ENCODE measurements around the gene AIMP2.
A peak's percentile ranks its signal among the peaks of the same experiment; 100 is the strongest.
"Not testable (repeated sequence)": the region's sequence is repeated elsewhere in the genome, so short reads cannot be mapped to it uniquely, and the experiment has no call there.

The AIMP2 gene

GRCh38 chr7:6008668-6009611 is at the start of gene AIMP2, which contains the start of gene PMS2:
Gene AIMP2 (plus strand): TSS chr7:6009272. CDS start chr7:6009364, 92 bp downstream.
Gene PMS2 (minus strand): TSS chr7:6009049. CDS start chr7:6009019, 30 bp downstream.
- H3K9me3 ChIP-seq (ENCODE audit: control insufficient read depth, low read length) = no peaks in the 10 kb centered on the region
- H3K27me3 ChIP-seq (ENCODE audit: control insufficient read depth, insufficient read depth, low read length) = no peaks in the 10 kb centered on the region
- no peaks in the 10 kb centered on the region for H3K36me3 ChIP-seq (ENCODE audit: control insufficient read depth, insufficient read depth, low read length)
- peak within 1 kb of the TSS; percentile 81 for H3K27ac ChIP-seq
- H3K9ac ChIP-seq = peak within 1 kb of the TSS; percentile 31
- peaks cover 3% of the 10 kb centered on the region for H3K79me2 ChIP-seq
- H2AFZ ChIP-seq = peak within 1 kb of the TSS; percentile 90
- TF ChIP-seq, protein P1, sequence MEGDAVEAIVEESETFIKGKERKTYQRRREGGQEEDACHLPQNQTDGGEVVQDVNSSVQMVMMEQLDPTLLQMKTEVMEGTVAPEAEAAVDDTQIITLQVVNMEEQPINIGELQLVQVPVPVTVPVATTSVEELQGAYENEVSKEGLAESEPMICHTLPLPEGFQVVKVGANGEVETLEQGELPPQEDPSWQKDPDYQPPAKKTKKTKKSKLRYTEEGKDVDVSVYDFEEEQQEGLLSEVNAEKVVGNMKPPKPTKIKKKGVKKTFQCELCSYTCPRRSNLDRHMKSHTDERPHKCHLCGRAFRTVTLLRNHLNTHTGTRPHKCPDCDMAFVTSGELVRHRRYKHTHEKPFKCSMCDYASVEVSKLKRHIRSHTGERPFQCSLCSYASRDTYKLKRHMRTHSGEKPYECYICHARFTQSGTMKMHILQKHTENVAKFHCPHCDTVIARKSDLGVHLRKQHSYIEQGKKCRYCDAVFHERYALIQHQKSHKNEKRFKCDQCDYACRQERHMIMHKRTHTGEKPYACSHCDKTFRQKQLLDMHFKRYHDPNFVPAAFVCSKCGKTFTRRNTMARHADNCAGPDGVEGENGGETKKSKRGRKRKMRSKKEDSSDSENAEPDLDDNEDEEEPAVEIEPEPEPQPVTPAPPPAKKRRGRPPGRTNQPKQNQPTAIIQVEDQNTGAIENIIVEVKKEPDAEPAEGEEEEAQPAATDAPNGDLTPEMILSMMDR (IDR thresholded peaks at IDR 0.05) = peak; percentile 38
- H3K4me2 ChIP-seq (ENCODE audit: low read length) = peak within 1 kb of the TSS; percentile 97
- peak within 1 kb of the TSS; percentile 94 for H3K4me3 ChIP-seq (ENCODE audit: low read depth, low read length)
- H3K4me1 ChIP-seq = no peaks in the 10 kb centered on the region

DNA sequence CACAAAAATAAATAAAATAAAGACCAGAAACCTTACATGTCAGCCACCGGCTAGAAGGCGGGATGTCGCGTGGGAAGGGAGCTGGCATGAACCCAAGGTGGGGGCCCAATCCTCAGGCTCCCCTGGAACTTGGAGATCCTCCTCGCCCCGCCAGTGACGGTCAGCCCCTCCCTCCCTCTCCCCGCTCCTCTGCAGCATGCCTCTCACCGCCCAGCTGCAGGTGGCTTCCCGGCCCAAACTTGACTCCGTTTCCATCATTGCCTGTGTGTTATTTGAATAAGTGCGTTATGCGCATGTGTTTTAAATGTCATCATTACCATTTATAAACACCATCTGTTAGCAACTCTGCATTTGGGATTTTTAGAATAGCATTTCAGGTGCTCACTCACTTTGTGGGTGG is 45.9 kb upstream of the AIMP2 start:
- not testable (repeated sequence) for H3K9me3 ChIP-seq (ENCODE audit: control insufficient read depth, low read length); H2AFZ ChIP-seq; H3K4me3 ChIP-seq (ENCODE audit: low read depth, low read length); H3K27ac ChIP-seq; H3K27me3 ChIP-seq (ENCODE audit: control insufficient read depth, insufficient read depth, low read length); H3K4me1 ChIP-seq; H3K79me2 ChIP-seq; H3K36me3 ChIP-seq (ENCODE audit: control insufficient read depth, insufficient read depth, low read length); H3K4me2 ChIP-seq (ENCODE audit: low read length); H3K9ac ChIP-seq

GRCh38 chr7:5963810-5964209 is 45.3 kb upstream of the AIMP2 start:
- not testable (repeated sequence) for H3K36me3 ChIP-seq (ENCODE audit: control insufficient read depth, insufficient read depth, low read length); H3K9me3 ChIP-seq (ENCODE audit: control insufficient read depth, low read length); H3K4me3 ChIP-seq (ENCODE audit: low read depth, low read length); H2AFZ ChIP-seq; H3K4me1 ChIP-seq; H3K79me2 ChIP-seq; H3K9ac ChIP-seq; H3K27ac ChIP-seq; H3K27me3 ChIP-seq (ENCODE audit: control insufficient read depth, insufficient read depth, low read length); H3K4me2 ChIP-seq (ENCODE audit: low read length)

- H3K9ac ChIP-seq; H3K27ac ChIP-seq; H3K79me2 ChIP-seq; H3K27me3 ChIP-seq (ENCODE audit: control insufficient read depth, insufficient read depth, low read length); H3K9me3 ChIP-seq (ENCODE audit: control insufficient read depth, low read length); H2AFZ ChIP-seq; H3K36me3 ChIP-seq (ENCODE audit: control insufficient read depth, insufficient read depth, low read length); H3K4me1 ChIP-seq; H3K4me2 ChIP-seq (ENCODE audit: low read length); H3K4me3 ChIP-seq (ENCODE audit: low read depth, low read length): not testable (repeated sequence)
These were observed 38.6 kb upstream of the AIMP2 start, which contains the start of gene RSPH10B for GRCh38 chr7:5970347-5970911. Gene RSPH10B (minus strand): TSS chr7:5970689. CDS start chr7:5967116, 3,573 bp downstream.

- not testable (repeated sequence) for H3K27me3 ChIP-seq (ENCODE audit: control insufficient read depth, insufficient read depth, low read length); H3K79me2 ChIP-seq; H3K9ac ChIP-seq; H3K27ac ChIP-seq; H3K4me2 ChIP-seq (ENCODE audit: low read length); H3K36me3 ChIP-seq (ENCODE audit: control insufficient read depth, insufficient read depth, low read length); H2AFZ ChIP-seq; H3K4me1 ChIP-seq; H3K9me3 ChIP-seq (ENCODE audit: control insufficient read depth, low read length); H3K4me3 ChIP-seq (ENCODE audit: low read depth, low read length)
These were observed 35.5 kb upstream of the AIMP2 start for GRCh38 chr7:5973580-5973979.

DNA sequence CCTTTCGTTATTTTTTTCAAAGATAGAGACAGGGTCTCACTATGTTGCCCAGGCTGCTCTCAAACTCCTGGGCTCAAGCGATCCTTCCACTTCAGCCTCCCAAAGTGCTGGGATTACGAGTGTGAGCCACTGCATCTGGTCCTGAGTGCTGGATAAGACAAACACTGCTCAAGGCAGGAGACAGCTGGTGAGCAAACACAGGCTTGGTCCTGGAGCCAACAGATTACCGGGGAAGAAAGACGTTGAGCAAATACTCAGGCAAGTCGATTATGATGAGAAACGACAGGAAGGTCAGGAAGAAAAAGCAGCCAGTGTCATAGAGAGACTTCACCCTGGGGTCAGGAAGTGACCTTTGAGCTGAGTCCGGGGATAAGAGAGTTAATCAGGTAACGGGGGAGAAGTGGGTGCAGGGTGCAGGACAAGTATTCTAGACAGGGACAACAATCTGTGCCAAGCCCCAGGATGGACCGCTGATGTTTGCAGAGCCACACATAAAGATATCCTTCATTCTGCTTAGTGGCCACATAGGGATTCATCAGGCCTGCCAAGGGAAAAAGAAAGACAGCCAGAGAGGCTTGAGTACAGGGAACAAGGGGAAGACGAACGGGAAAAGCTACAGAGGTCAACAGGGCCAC is 29.3 kb upstream of the AIMP2 start:
- not testable (repeated sequence) for H3K4me3 ChIP-seq (ENCODE audit: low read depth, low read length); H3K4me2 ChIP-seq (ENCODE audit: low read length); H3K79me2 ChIP-seq; H2AFZ ChIP-seq; H3K9ac ChIP-seq; H3K9me3 ChIP-seq (ENCODE audit: control insufficient read depth, low read length); H3K4me1 ChIP-seq; H3K27ac ChIP-seq; H3K27me3 ChIP-seq (ENCODE audit: control insufficient read depth, insufficient read depth, low read length); H3K36me3 ChIP-seq (ENCODE audit: control insufficient read depth, insufficient read depth, low read length)

DNA sequence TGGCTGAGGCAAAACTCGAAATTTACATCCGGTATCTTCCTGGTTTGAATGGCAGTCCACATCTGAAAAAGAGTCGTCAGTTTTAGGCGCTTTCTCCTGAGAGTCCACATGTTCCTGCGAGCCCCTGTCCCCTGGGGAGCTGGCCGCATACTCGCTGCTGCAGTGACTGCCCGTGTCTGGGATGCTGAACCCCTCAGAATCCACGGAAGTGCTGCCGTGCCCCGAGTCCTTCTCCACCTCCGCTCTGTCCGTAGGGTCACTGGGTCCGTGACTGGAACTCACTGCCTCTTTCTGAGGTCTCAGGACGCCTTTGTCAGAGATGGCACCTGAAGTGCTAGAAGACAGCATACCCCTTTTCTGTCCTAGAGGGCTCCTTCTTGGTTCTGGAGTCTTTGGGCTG is 22.0 kb upstream of the AIMP2 start:
- H3K79me2 ChIP-seq; H3K36me3 ChIP-seq (ENCODE audit: control insufficient read depth, insufficient read depth, low read length); H3K4me2 ChIP-seq (ENCODE audit: low read length): not testable (repeated sequence)

More for the DNA sequence above, 22.0 kb upstream of the AIMP2 start:
- not testable (repeated sequence) for H3K27me3 ChIP-seq (ENCODE audit: control insufficient read depth, insufficient read depth, low read length); H3K27ac ChIP-seq; H2AFZ ChIP-seq; H3K4me1 ChIP-seq; H3K9ac ChIP-seq; H3K9me3 ChIP-seq (ENCODE audit: control insufficient read depth, low read length); H3K4me3 ChIP-seq (ENCODE audit: low read depth, low read length)
